Mucosa of descending colon (tissue), 3 donors: ENCODE results near the gene PRR5L. TPM values are rescaled to one million over a fixed set of nuclear protein-coding genes. Genes with fewer than 3 reads are reported as not detected.

Experiments
- ATAC-seq: fragments of 200-7000 bp; cut with Tn5 transposase; one replicate; pipeline ENCODE4 v1.9.1; 2020; ENCODE audit warnings: mild to moderate bottlenecking, moderate library complexity
- DNase-seq, 3 donors: peaks; one replicate each; pipeline ENCODE4 v3.0.0-alpha.2; 2020
- H3K36me3 ChIP-seq: fragments of 200-600 bp; one replicate; pipeline ENCODE4 v1.8.0; 2021; ENCODE audit warnings: low read depth, mild to moderate bottlenecking
- H3K4me1 ChIP-seq: fragments of 200-600 bp; one replicate; pipeline ENCODE4 v1.8.0; 2021; ENCODE audit warnings: low read depth, mild to moderate bottlenecking
- H3K4me3 ChIP-seq: fragments of 200-600 bp; one replicate; pipeline ENCODE4 v1.8.0; 2021; ENCODE audit warnings: mild to moderate bottlenecking
- H3K9me3 ChIP-seq: fragments of 200-600 bp; one replicate; pipeline ENCODE4 v1.8.0; 2021; ENCODE audit warnings: mild to moderate bottlenecking
- intact Hi-C, 2 donors: fragments of 100-400 bp; cut with DNase I in 1 of 2; cut with micrococcal nuclease in 1 of 2; formaldehyde crosslinking; loops; one replicate each; pipeline versions ENCODE4 v1.11.0 to v1.11.1; 2022; cut with DNase I, micrococcal nuclease
- total RNA-seq, 3 donors: library from RNA; stranded (reverse); fragmentation: NEBNext Ultra II Directional in 2 of 3; extraction: Animal tissue kit (Norgen Biotek cat#: 25700) in 2 of 3; gene quantifications; one replicate each; pipeline versions ENCODE4 v1.2.1 to v1.2.4, GENCODE V29; 2021 to 2023
- TF ChIP-seq, protein P1 (sequence below): fragments of 200-600 bp; IDR thresholded peaks from one replicate; pipeline ENCODE4 v1.8.0; 2022; ENCODE audit warnings: antibody characterized with exemption, mild to moderate bottlenecking
- donor health status: DM: no; HTN: no; CAD: no; lungs with moderate emphysema.
- donor health status: DM: no; HTN: no; CAD: no.
- donor health status: DM: no; HTN: yes; CAD: no.

PRR5L gene
- total RNA-seq, 3 donors from 2014 or later, result 138 to 250 (median 203) TPM

DNA sequence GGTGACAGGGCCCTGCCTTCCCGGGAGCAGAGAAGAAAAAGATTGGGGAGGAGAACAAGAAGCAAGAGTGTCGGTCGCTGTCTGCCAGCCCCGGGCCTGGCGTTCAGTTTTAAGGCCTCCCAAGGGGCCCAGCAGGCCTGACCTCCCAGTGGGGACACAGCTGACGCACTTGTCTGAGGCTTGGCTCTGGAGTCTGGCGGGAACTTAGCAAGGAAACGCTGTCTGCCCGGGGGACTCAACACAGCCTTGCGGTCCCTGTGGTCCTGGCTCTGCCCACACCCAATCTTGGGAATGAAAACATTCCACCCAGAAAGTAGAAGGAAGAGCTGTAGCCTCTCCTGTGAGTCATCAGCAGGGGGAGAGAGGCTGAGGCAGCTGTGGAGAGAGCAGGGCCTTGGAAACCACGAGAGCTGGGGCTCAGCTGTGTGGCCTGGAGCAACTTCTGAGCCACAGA, 159.6 kb downstream of the PRR5L start:
- intact Hi-C loops, result no loop called here
- DNase-seq, result peak; percentile 34 to 73 (median 56)
- TF ChIP-seq, protein P1, sequence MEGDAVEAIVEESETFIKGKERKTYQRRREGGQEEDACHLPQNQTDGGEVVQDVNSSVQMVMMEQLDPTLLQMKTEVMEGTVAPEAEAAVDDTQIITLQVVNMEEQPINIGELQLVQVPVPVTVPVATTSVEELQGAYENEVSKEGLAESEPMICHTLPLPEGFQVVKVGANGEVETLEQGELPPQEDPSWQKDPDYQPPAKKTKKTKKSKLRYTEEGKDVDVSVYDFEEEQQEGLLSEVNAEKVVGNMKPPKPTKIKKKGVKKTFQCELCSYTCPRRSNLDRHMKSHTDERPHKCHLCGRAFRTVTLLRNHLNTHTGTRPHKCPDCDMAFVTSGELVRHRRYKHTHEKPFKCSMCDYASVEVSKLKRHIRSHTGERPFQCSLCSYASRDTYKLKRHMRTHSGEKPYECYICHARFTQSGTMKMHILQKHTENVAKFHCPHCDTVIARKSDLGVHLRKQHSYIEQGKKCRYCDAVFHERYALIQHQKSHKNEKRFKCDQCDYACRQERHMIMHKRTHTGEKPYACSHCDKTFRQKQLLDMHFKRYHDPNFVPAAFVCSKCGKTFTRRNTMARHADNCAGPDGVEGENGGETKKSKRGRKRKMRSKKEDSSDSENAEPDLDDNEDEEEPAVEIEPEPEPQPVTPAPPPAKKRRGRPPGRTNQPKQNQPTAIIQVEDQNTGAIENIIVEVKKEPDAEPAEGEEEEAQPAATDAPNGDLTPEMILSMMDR, result no peak
- Histone ChIP-seq H3K4me1 (peaks cover 8% of the 10 kb centered on the region), H3K4me3 (no peak overlapping the region), H3K36me3 (no peaks in the 10 kb centered on the region), H3K9me3 (no peaks in the 10 kb centered on the region)
- ATAC-seq, result peak; percentile 42

DNA sequence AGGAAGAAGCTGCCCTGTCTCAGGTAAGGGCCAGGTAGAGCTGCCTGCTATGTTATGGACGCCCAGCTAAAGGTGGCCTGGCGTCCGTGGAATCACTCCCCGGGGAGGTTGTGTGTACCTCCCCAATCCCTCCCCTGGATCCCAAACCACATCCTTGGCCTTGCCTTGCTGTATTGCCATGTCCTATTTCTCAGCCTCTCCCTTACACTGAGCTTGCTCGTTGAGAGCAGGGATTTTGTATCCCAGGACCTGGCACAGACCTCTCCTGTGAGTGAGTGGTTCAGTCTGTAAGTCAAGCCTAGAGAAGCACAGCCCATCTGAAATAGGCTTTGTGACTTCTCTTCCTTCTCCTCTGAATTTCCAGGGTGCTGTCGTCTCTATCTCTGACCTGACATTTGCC, 160.1 kb downstream of the PRR5L start:
- TF ChIP-seq, protein P1, result no peak
- Histone ChIP-seq H3K36me3 (no peaks in the 10 kb centered on the region), H3K4me3 (no peak overlapping the region), H3K9me3 (no peaks in the 10 kb centered on the region), H3K4me1 (peaks cover 8% of the 10 kb centered on the region)
- intact Hi-C loops, result no loop called here
- no peak for DNase-seq
- ATAC-seq, result no peak

DNA sequence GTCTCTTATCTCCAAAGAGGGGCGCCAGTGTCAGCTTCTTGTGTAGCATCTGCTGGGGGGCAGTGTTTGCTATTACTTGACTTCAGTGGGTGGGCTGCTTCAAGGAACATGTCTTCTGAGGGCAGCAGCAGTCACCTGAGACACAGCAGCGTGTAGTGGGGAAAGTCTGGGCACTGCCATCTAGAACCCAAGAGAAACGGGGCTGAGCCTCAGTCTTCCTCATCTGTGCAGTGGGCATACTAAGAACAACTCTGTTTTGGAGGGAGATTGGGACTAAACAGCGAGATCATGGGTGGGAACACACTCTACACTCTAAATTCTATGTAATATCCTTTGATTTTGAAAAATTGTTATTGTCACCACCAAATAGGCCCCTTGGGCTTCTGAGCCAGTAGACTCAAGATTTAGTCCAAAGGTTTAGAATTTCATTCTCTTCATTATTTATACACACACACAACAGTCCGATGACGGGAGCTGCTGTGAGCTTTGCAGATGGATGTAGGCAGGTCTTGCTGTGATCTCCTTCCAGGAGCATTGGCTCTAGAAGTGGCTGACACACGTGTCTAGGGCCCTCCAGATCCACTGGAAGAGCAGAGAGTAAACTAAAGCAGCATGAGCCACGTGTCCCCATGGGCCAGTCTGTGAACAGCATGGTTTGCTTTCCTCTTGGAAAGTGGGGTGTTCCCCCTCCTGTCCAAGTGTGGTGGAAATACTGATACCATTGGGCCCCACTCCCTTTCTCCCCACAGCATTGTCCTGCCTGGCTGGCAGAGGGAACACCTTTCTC, 162.2 kb downstream of the PRR5L start:
- DNase-seq (no peak), ATAC-seq (no peak)
- H3K4me1 ChIP-seq, result no peaks in the 10 kb centered on the region
- H3K9me3 ChIP-seq, result no peaks in the 10 kb centered on the region
- H3K36me3 ChIP-seq, result no peaks in the 10 kb centered on the region
- no peak overlapping the region for H3K4me3 ChIP-seq
- intact Hi-C loops, result no loop called here
- TF ChIP-seq, protein P1, result no peak

DNA sequence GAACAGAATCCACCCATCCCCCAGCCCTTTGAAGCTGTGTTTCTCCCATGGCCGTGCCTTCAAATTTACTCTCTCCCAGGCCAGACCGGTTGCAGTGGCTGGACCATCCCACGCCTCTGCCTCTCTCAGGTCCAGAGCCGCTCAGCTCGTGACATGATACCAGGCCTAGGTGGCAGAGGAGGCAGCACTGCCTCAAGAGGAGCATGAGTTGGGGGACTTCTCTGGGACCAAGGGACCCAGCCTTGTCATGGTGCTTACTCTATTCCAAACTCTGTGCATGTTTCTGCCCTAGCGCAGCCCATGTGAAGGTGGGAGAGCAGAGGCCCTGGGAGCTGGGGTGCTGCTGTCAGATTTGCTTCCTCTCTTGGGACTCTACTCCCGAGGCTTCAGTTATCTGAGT, 163.0 kb downstream of the PRR5L start:
- DNase-seq (no peak), ATAC-seq (no peak)
- Histone ChIP-seq H3K4me1 (no peaks in the 10 kb centered on the region), H3K36me3 (no peaks in the 10 kb centered on the region), H3K9me3 (no peaks in the 10 kb centered on the region), H3K4me3 (no peak overlapping the region)
- intact Hi-C loops, result no loop called here
- TF ChIP-seq, protein P1, result no peak

DNA sequence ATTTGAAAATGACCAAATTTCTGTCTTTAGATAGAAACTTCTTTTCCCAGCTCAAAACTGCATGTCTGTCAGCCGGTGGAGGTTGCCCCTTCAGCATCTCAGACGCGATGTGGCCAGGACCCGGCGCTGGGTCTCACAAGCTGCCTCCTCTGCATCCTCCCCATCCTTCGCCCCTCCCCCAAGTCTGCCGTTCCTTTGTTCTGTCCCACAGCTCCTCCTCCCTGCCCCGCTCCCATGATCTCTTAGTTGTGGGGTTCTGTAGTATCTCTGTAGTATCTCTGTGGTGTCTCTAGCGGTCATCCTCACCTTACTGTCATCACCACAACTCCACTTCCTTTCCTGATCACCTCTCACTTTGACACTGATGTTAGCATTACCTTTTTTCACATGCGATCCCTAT, 164.1 kb downstream of the PRR5L start:
- intact Hi-C loops, result loop anchor here in 1 of 2 donors (10.0 kb wide), 1 partner anchor 765 kb away; no protein-coding TSS in a partner anchor
- H3K9me3 ChIP-seq, result no peaks in the 10 kb centered on the region
- no peak for DNase-seq
- no peak overlapping the region for H3K4me3 ChIP-seq
- H3K36me3 ChIP-seq, result no peaks in the 10 kb centered on the region
- TF ChIP-seq, protein P1, result no peak
- peaks cover 4% of the 10 kb centered on the region for H3K4me1 ChIP-seq
- no peak for ATAC-seq
